HepG2 (cell line): ENCODE results near the gene RASGRF1. TPM values are rescaled to one million over a fixed set of nuclear protein-coding genes. Genes with fewer than 3 reads are reported as not detected.
A peak's percentile ranks its signal among the peaks of the same experiment; 100 is the strongest.

Experiments used
- CBFB ChIP-seq: sonication (generic); formaldehyde crosslinking; IDR thresholded peaks from 2 replicates; pipeline ENCODE4 v1.4.0; 2020; ENCODE audit warnings: missing genetic modification reagents
- FOSL1 ChIP-seq: sonication (generic); formaldehyde crosslinking; IDR thresholded peaks from 2 replicates; pipeline ENCODE4 v1.9.0; 2021; ENCODE audit warnings: missing genetic modification reagents, borderline replicate concordance
- FOXA1 ChIP-seq, 2 experiments: fragments of 450-650 bp in 1 of 2; sonication (generic) in 1 of 2; formaldehyde crosslinking in 1 of 2; IDR thresholded peaks; 2 replicates each; pipeline versions ENCODE4 v1.4.0 to v1.6.1; 2016 to 2020; ENCODE audit warnings: missing genetic modification reagents in 1 of 2
- KLF15 ChIP-seq: sonication (generic); formaldehyde crosslinking; IDR thresholded peaks from 2 replicates; pipeline ENCODE4 v1.8.1; 2023; ENCODE audit warnings: borderline replicate concordance, mild to moderate bottlenecking, inconsistent platforms, missing genetic modification reagents, mixed read lengths
- MAFF ChIP-seq: IDR thresholded peaks from 2 replicates; pipeline ENCODE4 v1.6.1; 2011; ENCODE audit warnings: low read depth, low read length, improper control_type of control experiment
- MXD4 ChIP-seq: IDR thresholded peaks from 2 replicates; pipeline ENCODE4 v1.6.1; 2016; ENCODE audit warnings: mild to moderate bottlenecking, missing biosample characterization, missing genetic modification reagents
- SMC3 ChIP-seq: IDR thresholded peaks from 2 replicates; pipeline ENCODE4 v1.6.1; 2011; ENCODE audit warnings: low read length, improper control_type of control experiment
- SRSF1 ChIP-seq: fragments of 200-400 bp; formaldehyde crosslinking; optimal IDR thresholded peaks from 2 replicates; pipeline ENCODE3; 2017; ENCODE audit warnings: mild to moderate bottlenecking, low read depth, low read length, moderate library complexity
- SSRP1 ChIP-seq: IDR thresholded peaks from 2 replicates; pipeline ENCODE4 v1.6.1; 2016; ENCODE audit warnings: control low read depth
- ZBTB38 ChIP-seq: sonication (generic); formaldehyde crosslinking; IDR thresholded peaks from 2 replicates; pipeline ENCODE4 v1.5.1; 2020; ENCODE audit warnings: mild to moderate bottlenecking, missing genetic modification reagents
- ZFP37 ChIP-seq: sonication (generic); formaldehyde crosslinking; IDR thresholded peaks from 2 replicates; pipeline ENCODE4 v1.4.0; 2020; ENCODE audit warnings: missing genetic modification reagents, borderline replicate concordance
- ZNF260 ChIP-seq: sonication (generic); formaldehyde crosslinking; IDR thresholded peaks from 2 replicates; pipeline ENCODE4 v1.4.0; 2020; ENCODE audit warnings: missing genetic modification reagents, low read depth, mild to moderate bottlenecking, borderline replicate concordance
- ZNF33B ChIP-seq: sonication (generic); formaldehyde crosslinking; IDR thresholded peaks from 2 replicates; pipeline ENCODE4 v1.5.1; 2020; ENCODE audit warnings: mild to moderate bottlenecking, missing genetic modification reagents
- ZNF563 ChIP-seq: sonication (generic); formaldehyde crosslinking; IDR thresholded peaks from 2 replicates; pipeline ENCODE4 v1.8.0; 2022; ENCODE audit warnings: mild to moderate bottlenecking, moderate library complexity, missing genetic modification reagents
- polyA plus RNA-seq, 8 experiments: library from polyadenylated mRNA; depleted of rRNA in 3 of 8; stranded (reverse) in 7 of 8; unstranded in 1 of 8; fragments of >200 nt; fragmentation: Illumina TruSeq in 4 of 8; extraction: Trizol in 4 of 8; gene quantifications; 2 replicates each; pipeline versions ENCODE4 v1.2.1 to v1.2.3, GENCODE V29; 2011 to 2016; ENCODE audit warnings: low read depth in 4 of 8, missing spikeins in 1 of 8, mixed read lengths in 1 of 8; ENCODE audit not compliant: insufficient read depth in 1 of 8
- total RNA-seq, 5 experiments: library from RNA; depleted of rRNA; stranded (reverse); fragments of >200 nt; fragmentation: Illumina TruSeq; extraction: Trizol; gene quantifications; 2 replicates each; pipeline ENCODE4 v1.2.3, GENCODE V29; 2016; ENCODE audit warnings: low read depth in 1 of 5
- TF ChIP-seq, protein P1 (sequence below): IDR thresholded peaks from 2 replicates; pipeline ENCODE4 v1.6.1; 2016; ENCODE audit warnings: missing compliant biosample characterization, missing genetic modification reagents, borderline replicate concordance
- TF ChIP-seq, protein P2 (sequence below): sonication (generic); formaldehyde crosslinking; IDR thresholded peaks from 2 replicates; pipeline ENCODE4 v1.4.0; 2020; ENCODE audit warnings: missing genetic modification reagents
- TF ChIP-seq, protein P3 (sequence below): sonication (generic); formaldehyde crosslinking; IDR thresholded peaks from 2 replicates; pipeline ENCODE4 v1.8.1; 2023; ENCODE audit warnings: mild to moderate bottlenecking, missing genetic modification reagents, borderline replicate concordance
- TF ChIP-seq, protein P4 (sequence below): IDR thresholded peaks from 2 replicates; pipeline ENCODE4 v1.6.1; 2016; ENCODE audit warnings: mild to moderate bottlenecking, missing biosample characterization, missing genetic modification reagents
- TF ChIP-seq, protein P5 (sequence below): sonication (generic); formaldehyde crosslinking; IDR thresholded peaks from 2 replicates; pipeline ENCODE4 v1.5.1; 2020; ENCODE audit warnings: mild to moderate bottlenecking, missing genetic modification reagents, moderate library complexity

RASGRF1 gene
- total and polyA plus RNA-seq, 2 of the 13 experiments (the other 11 are each of a cell fraction or from before 2014, with no cell fraction given): 0.55 to 3.0 TPM

- TF ChIP-seq ZFP37 (peak; percentile 86; the same call in 1 of the 2 replicates), ZBTB38 (CRISPR knock-in tag) (peak; percentile 57; the same call in 1 of the 2 replicates), SSRP1 (CRISPR knock-in tag) (no peak), ZNF563 (peak; percentile 44; the same call in 1 of the 2 replicates), FOSL1 (no peak; the same call in 1 of the 2 replicates), ZNF33B (no peak), FOXA1 (IDR thresholded peaks at IDR 0.05) (no peak), FOXA1 (CRISPR knock-in tag; IDR thresholded peaks at IDR 0.05) (peak; percentile 27; the same call in 1 of the 2 replicates), SRSF1 (no peak), KLF15 (CRISPR knock-in tag) (0 out of 2 replicates have a peak, but pooled peaks have one; percentile 49), CBFB (CRISPR knock-in tag) (0 out of 2 replicates have a peak, but pooled peaks have one; percentile 40), SMC3 (peak; percentile 94), MXD4 (CRISPR knock-in tag) (peak; percentile 88), MAFF (no peak), ZNF260 (CRISPR knock-in tag) (no peak)
- TF ChIP-seq, protein P1, sequence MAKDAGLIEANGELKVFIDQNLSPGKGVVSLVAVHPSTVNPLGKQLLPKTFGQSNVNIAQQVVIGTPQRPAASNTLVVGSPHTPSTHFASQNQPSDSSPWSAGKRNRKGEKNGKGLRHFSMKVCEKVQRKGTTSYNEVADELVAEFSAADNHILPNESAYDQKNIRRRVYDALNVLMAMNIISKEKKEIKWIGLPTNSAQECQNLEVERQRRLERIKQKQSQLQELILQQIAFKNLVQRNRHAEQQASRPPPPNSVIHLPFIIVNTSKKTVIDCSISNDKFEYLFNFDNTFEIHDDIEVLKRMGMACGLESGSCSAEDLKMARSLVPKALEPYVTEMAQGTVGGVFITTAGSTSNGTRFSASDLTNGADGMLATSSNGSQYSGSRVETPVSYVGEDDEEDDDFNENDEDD (CRISPR knock-in tag): peak; percentile 89; the same call in 1 of the 2 replicates
- TF ChIP-seq, protein P2, sequence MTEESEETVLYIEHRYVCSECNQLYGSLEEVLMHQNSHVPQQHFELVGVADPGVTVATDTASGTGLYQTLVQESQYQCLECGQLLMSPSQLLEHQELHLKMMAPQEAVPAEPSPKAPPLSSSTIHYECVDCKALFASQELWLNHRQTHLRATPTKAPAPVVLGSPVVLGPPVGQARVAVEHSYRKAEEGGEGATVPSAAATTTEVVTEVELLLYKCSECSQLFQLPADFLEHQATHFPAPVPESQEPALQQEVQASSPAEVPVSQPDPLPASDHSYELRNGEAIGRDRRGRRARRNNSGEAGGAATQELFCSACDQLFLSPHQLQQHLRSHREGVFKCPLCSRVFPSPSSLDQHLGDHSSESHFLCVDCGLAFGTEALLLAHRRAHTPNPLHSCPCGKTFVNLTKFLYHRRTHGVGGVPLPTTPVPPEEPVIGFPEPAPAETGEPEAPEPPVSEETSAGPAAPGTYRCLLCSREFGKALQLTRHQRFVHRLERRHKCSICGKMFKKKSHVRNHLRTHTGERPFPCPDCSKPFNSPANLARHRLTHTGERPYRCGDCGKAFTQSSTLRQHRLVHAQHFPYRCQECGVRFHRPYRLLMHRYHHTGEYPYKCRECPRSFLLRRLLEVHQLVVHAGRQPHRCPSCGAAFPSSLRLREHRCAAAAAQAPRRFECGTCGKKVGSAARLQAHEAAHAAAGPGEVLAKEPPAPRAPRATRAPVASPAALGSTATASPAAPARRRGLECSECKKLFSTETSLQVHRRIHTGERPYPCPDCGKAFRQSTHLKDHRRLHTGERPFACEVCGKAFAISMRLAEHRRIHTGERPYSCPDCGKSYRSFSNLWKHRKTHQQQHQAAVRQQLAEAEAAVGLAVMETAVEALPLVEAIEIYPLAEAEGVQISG (CRISPR knock-in tag): peak; percentile 74
- TF ChIP-seq, protein P3, sequence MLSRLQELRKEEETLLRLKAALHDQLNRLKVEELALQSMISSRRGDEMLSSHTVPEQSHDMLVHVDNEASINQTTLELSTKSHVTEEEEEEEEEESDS: peak; percentile 88; the same call in 1 of the 2 replicates
- TF ChIP-seq, protein P4, sequence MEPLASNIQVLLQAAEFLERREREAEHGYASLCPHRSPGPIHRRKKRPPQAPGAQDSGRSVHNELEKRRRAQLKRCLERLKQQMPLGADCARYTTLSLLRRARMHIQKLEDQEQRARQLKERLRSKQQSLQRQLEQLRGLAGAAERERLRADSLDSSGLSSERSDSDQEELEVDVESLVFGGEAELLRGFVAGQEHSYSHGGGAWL: peak; percentile 77; the same call in 1 of the 2 replicates
- TF ChIP-seq, protein P5, sequence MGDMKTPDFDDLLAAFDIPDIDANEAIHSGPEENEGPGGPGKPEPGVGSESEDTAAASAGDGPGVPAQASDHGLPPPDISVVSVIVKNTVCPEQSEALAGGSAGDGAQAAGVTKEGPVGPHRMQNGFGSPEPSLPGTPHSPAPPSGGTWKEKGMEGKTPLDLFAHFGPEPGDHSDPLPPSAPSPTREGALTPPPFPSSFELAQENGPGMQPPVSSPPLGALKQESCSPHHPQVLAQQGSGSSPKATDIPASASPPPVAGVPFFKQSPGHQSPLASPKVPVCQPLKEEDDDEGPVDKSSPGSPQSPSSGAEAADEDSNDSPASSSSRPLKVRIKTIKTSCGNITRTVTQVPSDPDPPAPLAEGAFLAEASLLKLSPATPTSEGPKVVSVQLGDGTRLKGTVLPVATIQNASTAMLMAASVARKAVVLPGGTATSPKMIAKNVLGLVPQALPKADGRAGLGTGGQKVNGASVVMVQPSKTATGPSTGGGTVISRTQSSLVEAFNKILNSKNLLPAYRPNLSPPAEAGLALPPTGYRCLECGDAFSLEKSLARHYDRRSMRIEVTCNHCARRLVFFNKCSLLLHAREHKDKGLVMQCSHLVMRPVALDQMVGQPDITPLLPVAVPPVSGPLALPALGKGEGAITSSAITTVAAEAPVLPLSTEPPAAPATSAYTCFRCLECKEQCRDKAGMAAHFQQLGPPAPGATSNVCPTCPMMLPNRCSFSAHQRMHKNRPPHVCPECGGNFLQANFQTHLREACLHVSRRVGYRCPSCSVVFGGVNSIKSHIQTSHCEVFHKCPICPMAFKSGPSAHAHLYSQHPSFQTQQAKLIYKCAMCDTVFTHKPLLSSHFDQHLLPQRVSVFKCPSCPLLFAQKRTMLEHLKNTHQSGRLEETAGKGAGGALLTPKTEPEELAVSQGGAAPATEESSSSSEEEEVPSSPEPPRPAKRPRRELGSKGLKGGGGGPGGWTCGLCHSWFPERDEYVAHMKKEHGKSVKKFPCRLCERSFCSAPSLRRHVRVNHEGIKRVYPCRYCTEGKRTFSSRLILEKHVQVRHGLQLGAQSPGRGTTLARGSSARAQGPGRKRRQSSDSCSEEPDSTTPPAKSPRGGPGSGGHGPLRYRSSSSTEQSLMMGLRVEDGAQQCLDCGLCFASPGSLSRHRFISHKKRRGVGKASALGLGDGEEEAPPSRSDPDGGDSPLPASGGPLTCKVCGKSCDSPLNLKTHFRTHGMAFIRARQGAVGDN: peak; percentile 99
Measured at GRCh38 chr15:78979456-78980320, 110.9 kb downstream of the RASGRF1 start (continued).
